A549 (cell line): ENCODE measurements around the gene EBF3.

Experiments used
- CBX2 ChIP-seq: fragments of 200-600 bp; sonication (generic); IDR thresholded peaks from 2 replicates; pipeline ENCODE4 v1.6.1; 2016; ENCODE audit warnings: low read depth, mild to moderate bottlenecking, borderline replicate concordance
- CHD2 ChIP-seq: fragments of 150-350 bp; IDR thresholded peaks from 2 replicates; pipeline ENCODE4 v1.6.1; 2014; ENCODE audit warnings: low read length; ENCODE audit not compliant: partially characterized antibody
- CTCF ChIP-seq: fragments of >200 bp; sonication (Bioruptor Twin); formaldehyde crosslinking; IDR thresholded peaks from 3 replicates; pipeline ENCODE4 v1.5.1; 2016
- EP300 ChIP-seq, 2 experiments: fragments of >200 bp; sonication (Bioruptor Twin); formaldehyde crosslinking; IDR thresholded peaks; 2 replicates in 1 of 2; 3 replicates in 1 of 2; pipeline ENCODE4 v1.6.1; 2016 to 2017
- FOSL2 ChIP-seq, 2 experiments: fragments of 450-650 bp in 1 of 2; fragments of >200 bp in 1 of 2; sonication (Bioruptor Twin) in 1 of 2; formaldehyde crosslinking; IDR thresholded peaks; 2 replicates each; pipeline versions ENCODE4 v1.5.0 to v1.6.1; 2016 to 2020; ENCODE audit warnings: mild to moderate bottlenecking in 1 of 2, moderate library complexity in 1 of 2
- MYC ChIP-seq: IDR thresholded peaks from 2 replicates; pipeline ENCODE4 v1.6.1; 2012; ENCODE audit warnings: mild to moderate bottlenecking, inconsistent platforms, low read length, improper control_type of control experiment, borderline replicate concordance
- POLR2AphosphoS2 ChIP-seq: conservative IDR thresholded peaks from 2 replicates; pipeline ENCODE4 v1.6.1; 2012; ENCODE audit warnings: low read length, improper control_type of control experiment, inconsistent platforms
- REST ChIP-seq: fragments of 200-600 bp; sonication (generic); IDR thresholded peaks from 2 replicates; pipeline ENCODE4 v1.6.1; 2016; ENCODE audit warnings: antibody characterized with exemption, mild to moderate bottlenecking, moderate library complexity
- RFX5 ChIP-seq: fragments of 450-650 bp; IDR thresholded peaks from 2 replicates; pipeline ENCODE4 v1.7.1; 2014; ENCODE audit warnings: antibody characterized with exemption, mild to moderate bottlenecking, moderate library complexity

GRCh38 chr10:129825221-129825620 lies 138.9 kb downstream of the EBF3 start:
- TF ChIP-seq CTCF (no peak), CHD2 (no peak), FOSL2 (IDR thresholded peaks at IDR 0.05) (no peak), FOSL2 (CRISPR knock-in tag; IDR thresholded peaks at IDR 0.05) (no peak), REST (no peak), POLR2AphosphoS2 (no peak), RFX5 (no peak), MYC (no peak), CBX2 (no peak), EP300 (IDR thresholded peaks at IDR 0.05) (no peak)
